GM23338 (cell line): ENCODE data around the gene VWA3B.
A peak's percentile ranks its signal among the peaks of the same experiment; 100 is the strongest.

Source experiments
- EZH2 ChIP-seq: fragments of 200-600 bp; sonication (generic); IDR thresholded peaks from one replicate; pipeline ENCODE4 v1.8.0; 2017; ENCODE audit warnings: antibody characterized with exemption, mild to moderate bottlenecking, low read depth; ENCODE audit not compliant: unreplicated experiment
- EZH2phosphoT487 ChIP-seq: fragments of 200-600 bp; sonication (generic); IDR thresholded peaks from one replicate; pipeline ENCODE4 v1.8.1; 2018; ENCODE audit warnings: antibody characterized with exemption; ENCODE audit not compliant: unreplicated experiment
- ZNF331 ChIP-seq: fragments of 250-450 bp; sonication (Bioruptor Pico); IDR thresholded peaks from 2 replicates; pipeline ENCODE4 v1.5.0; 2020; ENCODE audit warnings: low read depth, mild to moderate bottlenecking, moderate library complexity
- TF ChIP-seq, protein P1 (sequence below), 2 experiments: fragments of 200-600 bp in 1 of 2; sonication (generic) in 1 of 2; conservative IDR thresholded peaks; 2 replicates each; pipeline versions ENCODE4 v1.5.1 to v1.6.1; 2016 to 2017; ENCODE audit warnings: antibody characterized with exemption in 2 of 2, low read depth in 2 of 2, mild to moderate bottlenecking in 2 of 2, moderate library complexity in 1 of 2
- TF ChIP-seq, protein P2 (sequence below): IDR thresholded peaks from one replicate; pipeline ENCODE4 v1.6.1; 2018; ENCODE audit warnings: antibody characterized with exemption; ENCODE audit not compliant: unreplicated experiment

DNA sequence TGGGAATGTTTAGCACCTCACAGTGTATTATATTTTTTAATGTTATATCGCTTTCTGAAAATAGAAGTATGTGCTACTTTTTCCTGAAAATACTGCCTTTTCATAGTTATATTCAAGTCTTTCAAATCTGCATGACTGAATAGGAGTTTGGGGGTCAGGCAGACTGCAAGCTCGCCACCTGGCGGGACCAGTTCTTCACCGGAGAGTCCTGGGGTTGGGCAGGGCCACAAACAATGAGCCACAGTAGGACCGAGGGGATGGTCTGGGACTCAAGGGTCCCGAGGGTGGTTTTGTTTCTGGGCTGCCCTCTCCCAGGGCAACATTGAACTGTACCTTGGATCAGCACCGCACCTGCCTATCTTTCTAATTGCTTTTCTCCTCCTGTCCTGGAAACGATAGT lies 70.6 kb downstream of the VWA3B start:
- TF ChIP-seq, protein P1, sequence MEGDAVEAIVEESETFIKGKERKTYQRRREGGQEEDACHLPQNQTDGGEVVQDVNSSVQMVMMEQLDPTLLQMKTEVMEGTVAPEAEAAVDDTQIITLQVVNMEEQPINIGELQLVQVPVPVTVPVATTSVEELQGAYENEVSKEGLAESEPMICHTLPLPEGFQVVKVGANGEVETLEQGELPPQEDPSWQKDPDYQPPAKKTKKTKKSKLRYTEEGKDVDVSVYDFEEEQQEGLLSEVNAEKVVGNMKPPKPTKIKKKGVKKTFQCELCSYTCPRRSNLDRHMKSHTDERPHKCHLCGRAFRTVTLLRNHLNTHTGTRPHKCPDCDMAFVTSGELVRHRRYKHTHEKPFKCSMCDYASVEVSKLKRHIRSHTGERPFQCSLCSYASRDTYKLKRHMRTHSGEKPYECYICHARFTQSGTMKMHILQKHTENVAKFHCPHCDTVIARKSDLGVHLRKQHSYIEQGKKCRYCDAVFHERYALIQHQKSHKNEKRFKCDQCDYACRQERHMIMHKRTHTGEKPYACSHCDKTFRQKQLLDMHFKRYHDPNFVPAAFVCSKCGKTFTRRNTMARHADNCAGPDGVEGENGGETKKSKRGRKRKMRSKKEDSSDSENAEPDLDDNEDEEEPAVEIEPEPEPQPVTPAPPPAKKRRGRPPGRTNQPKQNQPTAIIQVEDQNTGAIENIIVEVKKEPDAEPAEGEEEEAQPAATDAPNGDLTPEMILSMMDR (conservative IDR thresholded peaks at IDR 0.05; ENCODE audit: low read depth in 2 of 2), result peak; percentile 50 to 66
- TF ChIP-seq, protein P2, sequence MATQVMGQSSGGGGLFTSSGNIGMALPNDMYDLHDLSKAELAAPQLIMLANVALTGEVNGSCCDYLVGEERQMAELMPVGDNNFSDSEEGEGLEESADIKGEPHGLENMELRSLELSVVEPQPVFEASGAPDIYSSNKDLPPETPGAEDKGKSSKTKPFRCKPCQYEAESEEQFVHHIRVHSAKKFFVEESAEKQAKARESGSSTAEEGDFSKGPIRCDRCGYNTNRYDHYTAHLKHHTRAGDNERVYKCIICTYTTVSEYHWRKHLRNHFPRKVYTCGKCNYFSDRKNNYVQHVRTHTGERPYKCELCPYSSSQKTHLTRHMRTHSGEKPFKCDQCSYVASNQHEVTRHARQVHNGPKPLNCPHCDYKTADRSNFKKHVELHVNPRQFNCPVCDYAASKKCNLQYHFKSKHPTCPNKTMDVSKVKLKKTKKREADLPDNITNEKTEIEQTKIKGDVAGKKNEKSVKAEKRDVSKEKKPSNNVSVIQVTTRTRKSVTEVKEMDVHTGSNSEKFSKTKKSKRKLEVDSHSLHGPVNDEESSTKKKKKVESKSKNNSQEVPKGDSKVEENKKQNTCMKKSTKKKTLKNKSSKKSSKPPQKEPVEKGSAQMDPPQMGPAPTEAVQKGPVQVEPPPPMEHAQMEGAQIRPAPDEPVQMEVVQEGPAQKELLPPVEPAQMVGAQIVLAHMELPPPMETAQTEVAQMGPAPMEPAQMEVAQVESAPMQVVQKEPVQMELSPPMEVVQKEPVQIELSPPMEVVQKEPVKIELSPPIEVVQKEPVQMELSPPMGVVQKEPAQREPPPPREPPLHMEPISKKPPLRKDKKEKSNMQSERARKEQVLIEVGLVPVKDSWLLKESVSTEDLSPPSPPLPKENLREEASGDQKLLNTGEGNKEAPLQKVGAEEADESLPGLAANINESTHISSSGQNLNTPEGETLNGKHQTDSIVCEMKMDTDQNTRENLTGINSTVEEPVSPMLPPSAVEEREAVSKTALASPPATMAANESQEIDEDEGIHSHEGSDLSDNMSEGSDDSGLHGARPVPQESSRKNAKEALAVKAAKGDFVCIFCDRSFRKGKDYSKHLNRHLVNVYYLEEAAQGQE, result no peak
- TF ChIP-seq EZH2, result no peak
- TF ChIP-seq EZH2phosphoT487, result no peak
- no peak for TF ChIP-seq ZNF331 (CRISPR knock-in tag)
